Measurements from ENCODE around the gene RDX. TPM values are rescaled to one million over a fixed set of nuclear protein-coding genes. Genes with fewer than 3 reads are reported as not detected.

The RDX gene
- total RNA-seq, 5 donors from 2014 or later (not counting 1 experiment from before 2014, with no cell fraction given): 14.7 to 22.0 (median 17.7) TPM

DNA sequence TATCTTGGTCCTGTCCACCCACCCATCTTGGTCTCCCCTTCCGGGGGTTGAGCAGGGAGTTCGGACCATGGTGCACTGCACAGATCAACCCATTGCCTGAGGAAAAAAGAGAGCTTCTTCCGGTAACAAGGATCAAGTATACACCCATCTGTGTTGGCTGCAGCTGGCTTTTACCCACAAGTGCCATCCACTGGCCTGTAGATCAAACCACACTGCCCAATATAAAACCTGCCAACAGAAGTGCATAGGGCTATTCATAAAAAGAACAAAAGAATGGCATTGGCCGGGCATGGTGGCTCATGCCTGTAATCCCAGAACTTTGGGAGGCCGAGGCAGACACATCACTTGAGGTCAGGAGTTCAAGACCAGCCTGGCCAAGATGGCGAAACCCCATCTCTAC is 108.7 kb downstream of the RDX start:
- Histone ChIP-seq H3K27ac (ENCODE audit: low read length) (no peak overlapping the region), H3K9me3 (no peaks in the 10 kb centered on the region), H3K27me3 (replicated peaks in 1 of 2; ENCODE audit: control insufficient read depth in 2 of 2, extremely low read depth in 1 of 2, insufficient read depth in 2 of 2, low read length in 1 of 2) (peaks cover 0 to 23% of the 10 kb centered on the region in 2 experiments), H3K4me3 (ENCODE audit: control insufficient read depth in 1 of 2, extremely low read depth in 1 of 2, low read length in 1 of 2) (no peak overlapping the region), H3K4me1 (ENCODE audit: control insufficient read depth in 1 of 2, extremely low read depth in 1 of 2, insufficient read depth in 2 of 2, low read length in 2 of 2) (no peaks in the 10 kb centered on the region), H3K36me3 (ENCODE audit: control insufficient read depth in 2 of 2, extremely low read depth in 1 of 2, insufficient read depth in 1 of 2, low read length in 1 of 2) (no peaks in the 10 kb centered on the region)
- no peak overlapping the region for H3K4me3 Mint-ChIP-seq
- H3K9me3 Mint-ChIP-seq: no peaks in the 10 kb centered on the region
- WGBS (ENCODE audit: insufficient coverage): 95% methylated on average over 3 of the region's 6 CpGs
- no peak for DNase-seq
- H3K36me3 Mint-ChIP-seq: no peaks in the 10 kb centered on the region
- peaks cover 9 to 11% (median 10%) of the 10 kb centered on the region in 3 donors for H3K4me1 Mint-ChIP-seq
- H3K27me3 Mint-ChIP-seq: peaks cover 0 to 8% of the 10 kb centered on the region in 2 donors
- CTCF ChIA-PET: no interaction called here
- no peak overlapping the region for H3K27ac Mint-ChIP-seq
- no peak for ATAC-seq (replicated peaks in 1 of 4)
- POLR2A ChIA-PET: no interaction called here

- Histone ChIP-seq H3K9me3 (no peaks in the 10 kb centered on the region), H3K27ac (ENCODE audit: low read length) (no peak overlapping the region), H3K4me3 (ENCODE audit: control insufficient read depth in 1 of 2, extremely low read depth in 1 of 2, low read length in 1 of 2) (no peak overlapping the region), H3K27me3 (replicated peaks in 1 of 2; ENCODE audit: control insufficient read depth in 2 of 2, extremely low read depth in 1 of 2, insufficient read depth in 2 of 2, low read length in 1 of 2) (peaks cover 0 to 23% of the 10 kb centered on the region in 2 experiments), H3K4me1 (ENCODE audit: control insufficient read depth in 1 of 2, extremely low read depth in 1 of 2, insufficient read depth in 2 of 2, low read length in 2 of 2) (no peaks in the 10 kb centered on the region), H3K36me3 (ENCODE audit: control insufficient read depth in 2 of 2, extremely low read depth in 1 of 2, insufficient read depth in 1 of 2, low read length in 1 of 2) (no peaks in the 10 kb centered on the region)
- POLR2A ChIA-PET: no interaction called here
- Mint-ChIP-seq H3K27ac (no peak overlapping the region), H3K9me3 (no peaks in the 10 kb centered on the region), H3K4me3 (no peak overlapping the region), H3K36me3 (no peaks in the 10 kb centered on the region), H3K4me1 (peaks cover under 1 to 2% (median 1%) of the 10 kb centered on the region in 3 donors), H3K27me3 (peaks cover 0 to 8% of the 10 kb centered on the region in 2 donors)
- ATAC-seq (replicated peaks in 1 of 4): no peak
- DNase-seq: no peak
- 73% methylated on average over 2 of the region's 4 CpGs for WGBS (ENCODE audit: insufficient coverage)
- CTCF ChIA-PET: no interaction called here
These were observed 109.5 kb downstream of the RDX start for GRCh38 chr11:110186867-110187266.

GRCh38 chr11:110186456-110186855 is 110.0 kb downstream of the RDX start:
- Mint-ChIP-seq H3K36me3 (no peaks in the 10 kb centered on the region), H3K9me3 (no peaks in the 10 kb centered on the region), H3K4me3 (no peak overlapping the region), H3K27me3 (peaks cover 0 to 8% of the 10 kb centered on the region in 2 donors), H3K4me1 (no peaks in the 10 kb centered on the region), H3K27ac (no peak overlapping the region)
- ChIA-PET POLR2A (no interaction called here), CTCF (no interaction called here)
- Histone ChIP-seq H3K27me3 (replicated peaks in 1 of 2; ENCODE audit: control insufficient read depth in 2 of 2, extremely low read depth in 1 of 2, insufficient read depth in 2 of 2, low read length in 1 of 2) (peaks cover 0 to 22% of the 10 kb centered on the region in 2 experiments), H3K4me1 (ENCODE audit: control insufficient read depth in 1 of 2, extremely low read depth in 1 of 2, insufficient read depth in 2 of 2, low read length in 2 of 2) (no peaks in the 10 kb centered on the region), H3K27ac (ENCODE audit: low read length) (no peak overlapping the region), H3K4me3 (ENCODE audit: control insufficient read depth in 1 of 2, extremely low read depth in 1 of 2, low read length in 1 of 2) (no peak overlapping the region), H3K36me3 (ENCODE audit: control insufficient read depth in 2 of 2, extremely low read depth in 1 of 2, insufficient read depth in 1 of 2, low read length in 1 of 2) (no peaks in the 10 kb centered on the region), H3K9me3 (no peaks in the 10 kb centered on the region)
- no peak for ATAC-seq (replicated peaks in 1 of 4)
- DNase-seq: no peak
- WGBS (ENCODE audit: insufficient coverage): 76% methylated on average over 5 of the region's 5 CpGs

DNA sequence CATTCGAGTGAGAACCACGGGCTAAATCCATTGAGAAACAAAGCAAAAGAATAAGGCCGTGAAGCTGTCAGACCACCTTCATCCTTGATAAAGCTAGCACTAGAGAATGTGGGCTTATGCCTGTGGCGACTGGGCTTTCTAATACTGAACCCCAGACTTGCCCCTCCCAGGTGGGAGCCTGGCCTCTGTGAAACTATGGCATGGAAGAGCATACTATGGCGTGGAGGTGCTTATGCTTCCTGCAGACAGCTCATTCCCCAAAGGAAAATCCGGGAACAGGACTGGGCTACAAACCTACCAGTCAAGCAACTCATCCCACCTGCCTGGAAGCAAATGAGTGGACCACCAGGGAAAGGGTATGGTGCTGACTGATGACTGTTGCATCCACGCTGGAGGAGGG is 110.8 kb downstream of the RDX start:
- POLR2A ChIA-PET: no interaction called here
- H3K27ac Mint-ChIP-seq: no peak overlapping the region
- no peak overlapping the region for H3K4me3 ChIP-seq (ENCODE audit: control insufficient read depth in 1 of 2, extremely low read depth in 1 of 2, low read length in 1 of 2)
- no peaks in the 10 kb centered on the region for H3K4me1 ChIP-seq (ENCODE audit: control insufficient read depth in 1 of 2, extremely low read depth in 1 of 2, insufficient read depth in 2 of 2, low read length in 2 of 2)
- peaks cover 0 to 8% of the 10 kb centered on the region in 2 donors for H3K27me3 Mint-ChIP-seq
- no peaks in the 10 kb centered on the region for H3K4me1 Mint-ChIP-seq
- 78% methylated on average over 5 of the region's 7 CpGs for WGBS (ENCODE audit: insufficient coverage)
- H3K9me3 Mint-ChIP-seq: no peaks in the 10 kb centered on the region
- DNase-seq (no peak), ATAC-seq (replicated peaks in 1 of 4) (no peak)
- H3K4me3 Mint-ChIP-seq: no peak overlapping the region
- H3K36me3 Mint-ChIP-seq: no peaks in the 10 kb centered on the region
- no peaks in the 10 kb centered on the region for H3K9me3 ChIP-seq
- CTCF ChIA-PET: no interaction called here
- H3K27me3 ChIP-seq (replicated peaks in 1 of 2; ENCODE audit: control insufficient read depth in 2 of 2, extremely low read depth in 1 of 2, insufficient read depth in 2 of 2, low read length in 1 of 2): peaks cover 0 to 20% of the 10 kb centered on the region in 2 experiments
- H3K36me3 ChIP-seq (ENCODE audit: control insufficient read depth in 2 of 2, extremely low read depth in 1 of 2, insufficient read depth in 1 of 2, low read length in 1 of 2): no peaks in the 10 kb centered on the region
- H3K27ac ChIP-seq (ENCODE audit: low read length): no peak overlapping the region

GRCh38 chr11:110185121-110185591 is 111.3 kb downstream of the RDX start:
- Mint-ChIP-seq H3K27me3 (peaks cover 0 to 8% of the 10 kb centered on the region in 2 donors), H3K4me1 (no peaks in the 10 kb centered on the region), H3K36me3 (no peaks in the 10 kb centered on the region), H3K9me3 (no peaks in the 10 kb centered on the region), H3K27ac (no peak overlapping the region), H3K4me3 (no peak overlapping the region)
- H3K4me3 ChIP-seq (ENCODE audit: control insufficient read depth in 1 of 2, extremely low read depth in 1 of 2, low read length in 1 of 2): no peak overlapping the region
- WGBS (ENCODE audit: insufficient coverage): 100% methylated on average over 2 of the region's 3 CpGs
- CTCF ChIA-PET: no interaction called here
- H3K9me3 ChIP-seq: no peaks in the 10 kb centered on the region
- H3K36me3 ChIP-seq (ENCODE audit: control insufficient read depth in 2 of 2, extremely low read depth in 1 of 2, insufficient read depth in 1 of 2, low read length in 1 of 2): no peaks in the 10 kb centered on the region
- no peak for ATAC-seq (replicated peaks in 1 of 4)
- POLR2A ChIA-PET: no interaction called here
- H3K27ac ChIP-seq (ENCODE audit: low read length): no peak overlapping the region
- peaks cover 0 to 20% of the 10 kb centered on the region in 2 experiments for H3K27me3 ChIP-seq (replicated peaks in 1 of 2; ENCODE audit: control insufficient read depth in 2 of 2, extremely low read depth in 1 of 2, insufficient read depth in 2 of 2, low read length in 1 of 2)
- H3K4me1 ChIP-seq (ENCODE audit: control insufficient read depth in 1 of 2, extremely low read depth in 1 of 2, insufficient read depth in 2 of 2, low read length in 2 of 2): no peaks in the 10 kb centered on the region
- no peak for DNase-seq

DNA sequence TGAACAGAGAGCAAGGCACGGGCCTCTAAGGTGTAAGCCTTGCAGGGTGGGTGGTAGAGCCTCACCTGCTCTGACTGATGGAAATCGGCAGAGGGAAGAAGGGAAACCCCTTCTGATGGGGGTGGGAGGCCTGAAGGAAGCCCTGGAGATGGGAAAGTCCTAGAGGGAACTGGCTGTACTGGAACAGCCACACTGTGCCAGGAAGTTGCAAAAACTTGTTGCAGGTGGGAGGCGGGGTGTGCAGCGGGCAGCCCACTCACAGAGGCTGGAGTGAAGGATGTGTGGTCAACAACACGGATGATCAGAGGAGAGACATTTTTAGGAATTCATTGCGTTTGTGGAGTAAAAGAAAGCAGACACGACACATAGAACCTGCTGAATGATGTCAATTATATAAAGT is 112.0 kb downstream of the RDX start:
- no peaks in the 10 kb centered on the region for H3K36me3 Mint-ChIP-seq
- no peaks in the 10 kb centered on the region for H3K9me3 ChIP-seq
- H3K4me3 Mint-ChIP-seq: no peak overlapping the region
- H3K4me3 ChIP-seq (ENCODE audit: control insufficient read depth in 1 of 2, extremely low read depth in 1 of 2, low read length in 1 of 2): no peak overlapping the region
- no peak overlapping the region for H3K27ac Mint-ChIP-seq
- DNase-seq (no peak), ATAC-seq (replicated peaks in 1 of 4) (no peak)
- WGBS (ENCODE audit: insufficient coverage): 80% methylated on average over 4 of the region's 7 CpGs
- H3K4me1 Mint-ChIP-seq: no peaks in the 10 kb centered on the region
- H3K27ac ChIP-seq (ENCODE audit: low read length): no peak overlapping the region
- POLR2A ChIA-PET: no interaction called here
- H3K36me3 ChIP-seq (ENCODE audit: control insufficient read depth in 2 of 2, extremely low read depth in 1 of 2, insufficient read depth in 1 of 2, low read length in 1 of 2): no peaks in the 10 kb centered on the region
- no peaks in the 10 kb centered on the region for H3K4me1 ChIP-seq (ENCODE audit: control insufficient read depth in 1 of 2, extremely low read depth in 1 of 2, insufficient read depth in 2 of 2, low read length in 2 of 2)
- CTCF ChIA-PET: no interaction called here
- no peaks in the 10 kb centered on the region for H3K9me3 Mint-ChIP-seq
- H3K27me3 Mint-ChIP-seq: peaks cover 0 to 8% of the 10 kb centered on the region in 2 donors
- peaks cover 0 to 20% of the 10 kb centered on the region in 2 experiments for H3K27me3 ChIP-seq (replicated peaks in 1 of 2; ENCODE audit: control insufficient read depth in 2 of 2, extremely low read depth in 1 of 2, insufficient read depth in 2 of 2, low read length in 1 of 2)

- Mint-ChIP-seq H3K36me3 (no peaks in the 10 kb centered on the region), H3K27ac (no peak overlapping the region), H3K9me3 (no peaks in the 10 kb centered on the region), H3K27me3 (peaks cover 0 to 4% of the 10 kb centered on the region in 2 donors), H3K4me3 (no peak overlapping the region), H3K4me1 (no peaks in the 10 kb centered on the region)
- WGBS (ENCODE audit: insufficient coverage): 83% methylated on average over 1 of the region's 5 CpGs
- ATAC-seq (replicated peaks in 1 of 4) (no peak), DNase-seq (no peak)
- peaks cover 0 to 20% of the 10 kb centered on the region in 2 experiments for H3K27me3 ChIP-seq (replicated peaks in 1 of 2; ENCODE audit: control insufficient read depth in 2 of 2, extremely low read depth in 1 of 2, insufficient read depth in 2 of 2, low read length in 1 of 2)
- no peak overlapping the region for H3K4me3 ChIP-seq (ENCODE audit: control insufficient read depth in 1 of 2, extremely low read depth in 1 of 2, low read length in 1 of 2)
- POLR2A ChIA-PET: interaction anchor here in 1 of 2 donors (0.6 kb wide), 1 partner anchor 55 kb away, joined by 3 read pairs; no protein-coding TSS in a partner anchor
- H3K27ac ChIP-seq (ENCODE audit: low read length): no peak overlapping the region
- CTCF ChIA-PET: no interaction called here
- H3K4me1 ChIP-seq (ENCODE audit: control insufficient read depth in 1 of 2, extremely low read depth in 1 of 2, insufficient read depth in 2 of 2, low read length in 2 of 2): no peaks in the 10 kb centered on the region
- H3K9me3 ChIP-seq: no peaks in the 10 kb centered on the region
- H3K36me3 ChIP-seq (ENCODE audit: control insufficient read depth in 2 of 2, extremely low read depth in 1 of 2, insufficient read depth in 1 of 2, low read length in 1 of 2): no peaks in the 10 kb centered on the region
These were observed 113.5 kb downstream of the RDX start for GRCh38 chr11:110182886-110183285.
